ENCODE results near the gene STK32C. TPM values are rescaled to one million over a fixed set of nuclear protein-coding genes. Genes with fewer than 3 reads are reported as not detected.

The STK32C gene
- total RNA-seq, 1 donor from 2014 or later, result 69.2 TPM

GRCh38 chr10:132300582-132300981 lies 7.2 kb downstream of the STK32C start:
- H3K4me1 Mint-ChIP-seq (ENCODE audit: low read depth, unreplicated experiment), result peaks cover 9% of the 10 kb centered on the region
- H3K36me3 Mint-ChIP-seq (ENCODE audit: unreplicated experiment), result peaks cover 19% of the 10 kb centered on the region
- no peak for TF ChIP-seq CTCF (IDR thresholded peaks at IDR 0.05; ENCODE audit: partially characterized antibody, unreplicated experiment)
- no peak overlapping the region for H3K27ac Mint-ChIP-seq (ENCODE audit: unreplicated experiment)
- H3K27me3 Mint-ChIP-seq (ENCODE audit: unreplicated experiment), result peaks cover 12% of the 10 kb centered on the region
- DNase-seq, result no peak
- H3K4me3 Mint-ChIP-seq (ENCODE audit: unreplicated experiment), result peak overlapping the region; percentile 33
- H3K9me3 Mint-ChIP-seq (ENCODE audit: unreplicated experiment), result peaks cover 8% of the 10 kb centered on the region

- no peak for TF ChIP-seq CTCF (IDR thresholded peaks at IDR 0.05; ENCODE audit: partially characterized antibody, unreplicated experiment)
- Mint-ChIP-seq H3K4me3 (ENCODE audit: unreplicated experiment) (no peak overlapping the region), H3K36me3 (ENCODE audit: unreplicated experiment) (peaks cover 16% of the 10 kb centered on the region), H3K9me3 (ENCODE audit: unreplicated experiment) (peaks cover 11% of the 10 kb centered on the region), H3K4me1 (ENCODE audit: low read depth, unreplicated experiment) (peaks cover 9% of the 10 kb centered on the region), H3K27me3 (ENCODE audit: unreplicated experiment) (peaks cover 12% of the 10 kb centered on the region), H3K27ac (ENCODE audit: unreplicated experiment) (no peak overlapping the region)
- DNase-seq, result no peak
These were observed 8.1 kb downstream of the STK32C start for GRCh38 chr10:132299371-132300336.

- Mint-ChIP-seq H3K36me3 (ENCODE audit: unreplicated experiment) (peaks cover 13% of the 10 kb centered on the region), H3K27me3 (ENCODE audit: unreplicated experiment) (peaks cover 10% of the 10 kb centered on the region), H3K4me3 (ENCODE audit: unreplicated experiment) (no peak overlapping the region), H3K27ac (ENCODE audit: unreplicated experiment) (no peak overlapping the region), H3K4me1 (ENCODE audit: low read depth, unreplicated experiment) (peaks cover 7% of the 10 kb centered on the region), H3K9me3 (ENCODE audit: unreplicated experiment) (peaks cover 8% of the 10 kb centered on the region)
- DNase-seq, result no peak
- no peak for TF ChIP-seq CTCF (IDR thresholded peaks at IDR 0.05; ENCODE audit: partially characterized antibody, unreplicated experiment)
These were observed 9.5 kb downstream of the STK32C start for GRCh38 chr10:132298038-132298881.

GRCh38 chr10:132297526-132297925 lies 10.2 kb downstream of the STK32C start:
- DNase-seq, result no peak
- Mint-ChIP-seq H3K4me3 (ENCODE audit: unreplicated experiment) (no peak overlapping the region), H3K27ac (ENCODE audit: unreplicated experiment) (peak overlapping the region; percentile 2), H3K27me3 (ENCODE audit: unreplicated experiment) (peaks cover 10% of the 10 kb centered on the region), H3K9me3 (ENCODE audit: unreplicated experiment) (peaks cover 8% of the 10 kb centered on the region), H3K4me1 (ENCODE audit: low read depth, unreplicated experiment) (peaks cover 3% of the 10 kb centered on the region), H3K36me3 (ENCODE audit: unreplicated experiment) (peaks cover 7% of the 10 kb centered on the region)
- no peak for TF ChIP-seq CTCF (IDR thresholded peaks at IDR 0.05; ENCODE audit: partially characterized antibody, unreplicated experiment)

All from glutamatergic neuron (in vitro differentiated cells).